Right atrium auricular region (tissue), 2 donors: ENCODE data around the gene TENM4. TPM values are rescaled to one million over a fixed set of nuclear protein-coding genes. Genes with fewer than 3 reads are reported as not detected.

Source experiments
- DNase-seq: peaks from one replicate; pipeline ENCODE4 v3.0.0-alpha.2; 2019; ENCODE audit warnings: low spot score
- H3K27ac ChIP-seq, 2 donors: fragments of 200-600 bp; sonication (generic); 1 replicate in 1 of 2; 2 replicates in 1 of 2; pipeline ENCODE4 v1.5.1; 2016 to 2019
- H3K27me3 ChIP-seq, 2 donors: fragments of 200-600 bp; sonication (generic); one replicate each; pipeline versions ENCODE4 v1.5.1 to v1.6.0; 2017 to 2019
- H3K36me3 ChIP-seq: fragments of 200-600 bp; sonication (generic); one replicate; pipeline ENCODE4 v1.5.1; 2016
- H3K4me1 ChIP-seq, 2 donors: fragments of 200-600 bp; sonication (generic); one replicate each; pipeline versions ENCODE4 v1.5.1 to v1.6.0; 2017 to 2019
- H3K4me3 ChIP-seq, 2 donors: fragments of 200-600 bp; sonication (generic); 1 replicate in 1 of 2; 2 replicates in 1 of 2; pipeline ENCODE4 v1.5.1; 2017 to 2019; ENCODE audit warnings: mild to moderate bottlenecking in 1 of 2, moderate library complexity in 1 of 2
- H3K9me3 ChIP-seq, 2 donors: fragments of 200-600 bp; sonication (generic); one replicate each; pipeline ENCODE4 v1.5.1; 2019
- total RNA-seq, 2 donors: library from RNA; depleted of rRNA; stranded (reverse); fragments of >200 nt; gene quantifications; one replicate each; pipeline ENCODE4 v1.1.0, GENCODE V29; 2016
- TF ChIP-seq, protein P1 (sequence below), 2 donors: fragments of 200-600 bp; sonication (generic); IDR thresholded peaks; one replicate each; pipeline ENCODE4 v1.5.1; 2019; ENCODE audit warnings: antibody characterized with exemption in 2 of 2

The TENM4 gene
- total RNA-seq, 2 donors from 2014 or later, result 0.30 to 0.98 TPM

DNA sequence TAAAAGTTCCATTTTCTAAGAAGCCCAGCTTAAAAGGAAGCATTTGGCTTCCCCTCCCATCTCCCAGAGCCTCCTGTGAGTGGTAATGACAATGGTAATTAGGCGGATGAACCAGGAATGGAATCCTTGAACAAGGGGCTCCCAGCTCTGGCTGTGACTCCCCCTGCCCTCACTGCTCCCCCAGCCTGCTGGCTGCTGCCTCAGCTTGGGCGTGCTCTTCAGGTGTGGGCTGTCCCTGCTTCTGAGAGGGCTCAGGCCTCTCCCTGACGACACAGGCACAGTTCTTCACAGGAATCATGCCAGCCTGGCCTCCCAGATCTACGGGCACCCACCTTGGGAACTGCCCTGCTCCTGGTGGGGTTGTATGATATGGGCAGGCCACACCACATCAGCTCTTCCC, 784.5 kb downstream of the TENM4 start:
- Histone ChIP-seq H3K27me3 (no peaks in the 10 kb centered on the region), H3K27ac (no peak overlapping the region), H3K4me1 (no peaks in the 10 kb centered on the region), H3K4me3 (no peak overlapping the region), H3K9me3 (no peaks in the 10 kb centered on the region), H3K36me3 (no peaks in the 10 kb centered on the region)
- DNase-seq, result peak; percentile 49
- TF ChIP-seq, protein P1, sequence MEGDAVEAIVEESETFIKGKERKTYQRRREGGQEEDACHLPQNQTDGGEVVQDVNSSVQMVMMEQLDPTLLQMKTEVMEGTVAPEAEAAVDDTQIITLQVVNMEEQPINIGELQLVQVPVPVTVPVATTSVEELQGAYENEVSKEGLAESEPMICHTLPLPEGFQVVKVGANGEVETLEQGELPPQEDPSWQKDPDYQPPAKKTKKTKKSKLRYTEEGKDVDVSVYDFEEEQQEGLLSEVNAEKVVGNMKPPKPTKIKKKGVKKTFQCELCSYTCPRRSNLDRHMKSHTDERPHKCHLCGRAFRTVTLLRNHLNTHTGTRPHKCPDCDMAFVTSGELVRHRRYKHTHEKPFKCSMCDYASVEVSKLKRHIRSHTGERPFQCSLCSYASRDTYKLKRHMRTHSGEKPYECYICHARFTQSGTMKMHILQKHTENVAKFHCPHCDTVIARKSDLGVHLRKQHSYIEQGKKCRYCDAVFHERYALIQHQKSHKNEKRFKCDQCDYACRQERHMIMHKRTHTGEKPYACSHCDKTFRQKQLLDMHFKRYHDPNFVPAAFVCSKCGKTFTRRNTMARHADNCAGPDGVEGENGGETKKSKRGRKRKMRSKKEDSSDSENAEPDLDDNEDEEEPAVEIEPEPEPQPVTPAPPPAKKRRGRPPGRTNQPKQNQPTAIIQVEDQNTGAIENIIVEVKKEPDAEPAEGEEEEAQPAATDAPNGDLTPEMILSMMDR (IDR thresholded peaks at IDR 0.05), result no peak

DNA sequence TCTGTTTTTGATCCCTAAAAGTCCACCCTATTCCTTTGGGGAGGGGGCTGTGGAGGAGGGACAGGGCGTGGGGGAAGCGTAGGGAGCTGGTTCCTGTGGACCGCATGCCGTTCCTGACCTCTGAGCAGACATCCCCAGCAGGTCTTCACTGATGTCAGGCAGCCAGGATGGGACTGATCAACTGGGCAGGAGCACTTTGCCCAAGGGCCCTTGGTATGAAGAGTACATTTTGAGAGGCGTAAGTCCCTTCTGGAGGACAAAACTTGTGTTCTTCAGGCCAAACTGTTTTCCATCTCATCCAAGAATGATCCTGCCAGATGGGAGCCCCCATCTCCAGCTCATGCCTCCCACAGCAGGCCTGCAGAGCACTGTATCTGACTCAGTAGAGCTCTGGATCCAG, 785.3 kb downstream of the TENM4 start:
- no peaks in the 10 kb centered on the region for H3K9me3 ChIP-seq
- no peak overlapping the region for H3K27ac ChIP-seq
- H3K36me3 ChIP-seq, result no peaks in the 10 kb centered on the region
- TF ChIP-seq, protein P1 (IDR thresholded peaks at IDR 0.05), result no peak
- no peak for DNase-seq
- no peaks in the 10 kb centered on the region for H3K4me1 ChIP-seq
- H3K27me3 ChIP-seq, result no peaks in the 10 kb centered on the region
- no peak overlapping the region for H3K4me3 ChIP-seq

DNA sequence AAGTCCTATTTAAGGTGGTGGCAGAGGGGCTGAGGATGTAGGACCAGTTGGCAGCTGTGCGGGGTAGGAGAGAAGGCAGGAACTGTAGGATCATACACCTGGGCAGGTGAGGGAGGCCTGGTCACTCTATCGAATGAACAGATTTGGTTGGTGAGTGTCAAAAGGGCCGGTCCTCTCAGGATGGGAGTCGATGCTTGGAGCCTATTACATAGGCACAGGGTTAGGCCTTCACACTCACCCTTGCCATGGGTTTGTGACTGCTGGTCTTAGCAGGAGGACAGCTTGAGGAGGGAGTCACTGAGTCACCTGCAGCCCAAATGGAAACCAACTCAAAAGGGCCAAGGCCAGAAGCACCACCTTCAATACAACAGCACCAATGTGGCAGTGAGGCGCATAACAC, 786.0 kb downstream of the TENM4 start:
- TF ChIP-seq, protein P1 (IDR thresholded peaks at IDR 0.05), result no peak
- H3K9me3 ChIP-seq, result no peaks in the 10 kb centered on the region
- H3K4me1 ChIP-seq, result no peaks in the 10 kb centered on the region
- H3K4me3 ChIP-seq, result no peak overlapping the region
- H3K27me3 ChIP-seq, result no peaks in the 10 kb centered on the region
- H3K36me3 ChIP-seq, result no peaks in the 10 kb centered on the region
- peak; percentile 36 for DNase-seq
- H3K27ac ChIP-seq, result no peak overlapping the region

DNA sequence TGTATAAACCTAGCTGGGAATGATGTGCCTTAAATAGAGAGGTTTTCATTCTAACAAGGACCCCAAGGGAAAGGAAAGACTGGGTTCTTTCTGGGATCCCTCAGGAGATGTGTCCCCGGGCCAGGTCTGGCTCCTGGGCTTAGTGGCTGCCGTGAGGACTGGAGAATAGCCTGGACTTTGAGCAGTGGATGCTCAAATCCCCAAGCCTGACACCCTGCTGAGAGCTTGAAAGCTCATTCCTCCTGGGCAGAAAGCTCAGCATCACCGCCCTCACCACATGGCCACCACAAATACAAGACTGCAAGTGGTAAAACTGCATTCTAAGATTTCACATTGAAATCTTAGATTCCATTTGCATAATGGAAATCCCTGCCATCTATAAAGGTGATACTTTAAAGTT, 786.8 kb downstream of the TENM4 start:
- no peak overlapping the region for H3K27ac ChIP-seq
- H3K9me3 ChIP-seq, result no peaks in the 10 kb centered on the region
- no peaks in the 10 kb centered on the region for H3K27me3 ChIP-seq
- TF ChIP-seq, protein P1 (IDR thresholded peaks at IDR 0.05), result no peak
- no peaks in the 10 kb centered on the region for H3K4me1 ChIP-seq
- H3K4me3 ChIP-seq, result no peak overlapping the region
- H3K36me3 ChIP-seq, result no peaks in the 10 kb centered on the region
- no peak for DNase-seq

DNA sequence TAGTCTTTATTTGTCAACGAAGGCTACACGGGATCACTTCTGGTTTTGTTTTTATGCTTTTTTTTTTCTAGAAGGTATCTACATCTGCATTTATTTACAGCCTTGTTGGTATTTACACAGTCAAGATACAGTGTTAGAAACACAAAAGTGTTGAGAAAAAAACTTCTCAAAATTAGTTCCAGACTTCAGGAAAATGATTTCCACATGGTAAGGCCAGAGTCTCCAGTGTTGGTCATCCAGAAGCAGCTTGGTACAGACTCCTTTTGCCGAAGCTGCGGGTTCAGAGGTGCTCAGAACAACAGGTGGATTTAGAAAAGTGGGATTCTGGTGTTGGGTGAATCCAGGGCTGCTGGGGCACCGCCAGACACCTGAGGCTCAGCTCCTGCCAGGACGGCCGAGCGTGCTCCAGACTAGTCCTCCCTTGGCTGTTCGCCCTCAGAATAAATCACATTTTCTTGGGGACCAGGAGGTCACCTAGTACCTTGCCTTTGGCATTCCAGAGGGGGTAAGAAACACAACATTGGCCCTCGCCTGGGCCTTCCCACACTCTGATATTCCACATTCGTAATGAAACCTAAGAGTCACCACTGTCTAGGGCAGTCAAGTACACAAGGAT, 787.4 kb downstream of the TENM4 start:
- no peaks in the 10 kb centered on the region for H3K36me3 ChIP-seq
- peak; percentile 47 for DNase-seq
- H3K27me3 ChIP-seq, result no peaks in the 10 kb centered on the region
- H3K27ac ChIP-seq, result no peak overlapping the region
- no peak overlapping the region for H3K4me3 ChIP-seq
- TF ChIP-seq, protein P1 (IDR thresholded peaks at IDR 0.05), result no peak
- no peaks in the 10 kb centered on the region for H3K4me1 ChIP-seq
- no peaks in the 10 kb centered on the region for H3K9me3 ChIP-seq

DNA sequence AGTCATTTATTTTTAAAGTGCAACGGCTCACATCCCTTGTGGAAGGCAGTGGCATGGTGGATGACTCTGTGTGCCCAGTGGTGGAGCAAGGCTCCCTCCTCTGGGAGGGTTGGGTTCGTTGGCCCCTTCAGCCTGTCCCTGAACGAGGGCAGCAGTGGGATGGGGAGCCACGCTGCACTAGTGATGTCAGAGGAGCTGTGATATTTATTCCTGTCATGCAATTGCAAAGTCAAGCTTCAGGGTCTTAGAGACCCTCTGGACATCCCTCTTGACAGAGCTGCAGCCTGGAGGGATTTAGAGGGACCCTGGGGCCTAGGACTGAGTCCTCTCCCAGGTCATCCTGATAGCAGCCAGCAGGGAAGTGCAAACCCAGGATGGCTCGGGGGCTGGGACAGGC, 788.0 kb downstream of the TENM4 start:
- DNase-seq, result peak; percentile 23
- H3K27me3 ChIP-seq, result no peaks in the 10 kb centered on the region

More for the DNA sequence above, 788.0 kb downstream of the TENM4 start:
- H3K9me3 ChIP-seq, result no peaks in the 10 kb centered on the region
- no peaks in the 10 kb centered on the region for H3K4me1 ChIP-seq
- H3K36me3 ChIP-seq, result no peaks in the 10 kb centered on the region
- TF ChIP-seq, protein P1 (IDR thresholded peaks at IDR 0.05), result no peak
- H3K27ac ChIP-seq, result no peak overlapping the region
- H3K4me3 ChIP-seq, result no peak overlapping the region
